Measurements from ENCODE around the gene CAMKK1.

CAMKK1 gene

GRCh38 chr17:3917391-3917931 lies 24.6 kb upstream of the CAMKK1 start:
- peak; percentile 24 for DNase-seq

GRCh38 chr17:3916825-3917224 lies 24.0 kb upstream of the CAMKK1 start:
- DNase-seq = no peak

- DNase-seq = no peak
Observed at GRCh38 chr17:3915995-3916696, 23.3 kb upstream of the CAMKK1 start, which contains the start of gene P2RX1. Gene P2RX1, minus strand, starts transcription at chr17:3916465. Its CDS starts 240 bp downstream, at chr17:3916225.

- no peak for DNase-seq
Observed at GRCh38 chr17:3915581-3915994, 22.7 kb upstream of the CAMKK1 start.

GRCh38 chr17:3914312-3914670 lies 21.4 kb upstream of the CAMKK1 start:
- DNase-seq = no peak

GRCh38 chr17:3913531-3914311 lies 20.9 kb upstream of the CAMKK1 start:
- peak; percentile 67 for DNase-seq

- no peak for DNase-seq
Observed at GRCh38 chr17:3912827-3913226, 20.0 kb upstream of the CAMKK1 start.

- no peak for DNase-seq
Observed at GRCh38 chr17:3911271-3912053, 18.6 kb upstream of the CAMKK1 start.

GRCh38 chr17:3910420-3911270 lies 17.8 kb upstream of the CAMKK1 start:
- DNase-seq = no peak

- DNase-seq = no peak
Observed at GRCh38 chr17:3909257-3909656, 16.4 kb upstream of the CAMKK1 start.

- no peak for DNase-seq
Observed at GRCh38 chr17:3907483-3908216, 14.8 kb upstream of the CAMKK1 start.

- no peak for DNase-seq
Observed at GRCh38 chr17:3906881-3907280, 14.0 kb upstream of the CAMKK1 start.

- DNase-seq = no peak
Observed at GRCh38 chr17:3905017-3905520, 12.2 kb upstream of the CAMKK1 start.

- DNase-seq = no peak
Observed at GRCh38 chr17:3904501-3904900, 11.6 kb upstream of the CAMKK1 start.

GRCh38 chr17:3903881-3904290 lies 11.0 kb upstream of the CAMKK1 start:
- DNase-seq = no peak

- no peak for DNase-seq
Observed at GRCh38 chr17:3903051-3903825, 10.4 kb upstream of the CAMKK1 start.

GRCh38 chr17:3900646-3901045 lies 7.8 kb upstream of the CAMKK1 start:
- DNase-seq = no peak

GRCh38 chr17:3897731-3898130 lies 4.9 kb upstream of the CAMKK1 start:
- no peak for DNase-seq

GRCh38 chr17:3896968-3897235 lies 4.0 kb upstream of the CAMKK1 start:
- DNase-seq = no peak

- DNase-seq = no peak
Observed at GRCh38 chr17:3896108-3896967, 3.5 kb upstream of the CAMKK1 start.
